Amniotic stem cell (primary cell): ENCODE data around the gene TNP2.

Source experiments
- DNase-seq: peaks from one replicate; lab custom pipeline; 2025; lab: John Stamatoyannopoulos, UW

Gene TNP2

GRCh38 chr16:11256661-11257130 is 12.4 kb downstream of the TNP2 start:
- peak; percentile 9 for DNase-seq

- DNase-seq, result peak; percentile 74
Observed at GRCh38 chr16:11255737-11256660, 13.1 kb downstream of the TNP2 start, which contains the start of gene SOCS1. TSS of gene SOCS1 (minus strand) at chr16:11256204. CDS start at chr16:11255478, 726 bp downstream.

- DNase-seq, result peak; percentile 11
Observed at GRCh38 chr16:11254913-11255736, 14.0 kb downstream of the TNP2 start.

GRCh38 chr16:11253995-11254912 is 14.9 kb downstream of the TNP2 start:
- DNase-seq, result no peak

GRCh38 chr16:11253009-11253994 is 15.8 kb downstream of the TNP2 start:
- DNase-seq, result no peak

- DNase-seq, result no peak
Observed at GRCh38 chr16:11252482-11252931, 16.6 kb downstream of the TNP2 start.

- DNase-seq, result no peak
Observed at GRCh38 chr16:11251525-11252481, 17.3 kb downstream of the TNP2 start.

- no peak for DNase-seq
Observed at GRCh38 chr16:11250786-11251524, 18.2 kb downstream of the TNP2 start.

GRCh38 chr16:11250091-11250785 is 18.9 kb downstream of the TNP2 start:
- DNase-seq, result no peak

- DNase-seq, result no peak
Observed at GRCh38 chr16:11249233-11250061, 19.7 kb downstream of the TNP2 start.

- no peak for DNase-seq
Observed at GRCh38 chr16:11248133-11248532, 21.0 kb downstream of the TNP2 start.

- no peak for DNase-seq
Observed at GRCh38 chr16:11245988-11246387, 23.1 kb downstream of the TNP2 start.

GRCh38 chr16:11245222-11245737 is 23.8 kb downstream of the TNP2 start:
- no peak for DNase-seq

- no peak for DNase-seq
Observed at GRCh38 chr16:11242658-11243057, 26.5 kb downstream of the TNP2 start.

- DNase-seq, result no peak
Observed at GRCh38 chr16:11241480-11242204, 27.5 kb downstream of the TNP2 start.
